ENCODE results near the gene DDX11. TPM values are rescaled to one million over a fixed set of nuclear protein-coding genes. Genes with fewer than 3 reads are reported as not detected.
"Not testable (repeated sequence)": the region's sequence is repeated elsewhere in the genome, so short reads cannot be mapped to it uniquely, and the experiment has no call there.

DDX11 gene
- total RNA-seq, 1 experiment from 2014 or later, result 20.9 TPM

- no peak for DNase-seq (ENCODE audit: low spot score)
Measured at GRCh38 chr12:31122481-31122880, 48.8 kb downstream of the DDX11 start.

GRCh38 chr12:31124158-31124557 lies 50.5 kb downstream of the DDX11 start:
- not testable (repeated sequence) for DNase-seq (ENCODE audit: low spot score)

- not testable (repeated sequence) for DNase-seq (ENCODE audit: low spot score)
Measured at GRCh38 chr12:31125171-31125570, 51.5 kb downstream of the DDX11 start.

GRCh38 chr12:31127209-31127848 lies 53.7 kb downstream of the DDX11 start:
- DNase-seq (ENCODE audit: low spot score), result not testable (repeated sequence)

GRCh38 chr12:31136581-31136980 lies 62.9 kb downstream of the DDX11 start:
- DNase-seq (ENCODE audit: low spot score), result not testable (repeated sequence)

- not testable (repeated sequence) for DNase-seq (ENCODE audit: low spot score)
Measured at GRCh38 chr12:31144768-31145167, 71.1 kb downstream of the DDX11 start.

- DNase-seq (ENCODE audit: low spot score), result not testable (repeated sequence)
Measured at GRCh38 chr12:31145296-31145695, 71.6 kb downstream of the DDX11 start.

GRCh38 chr12:31147415-31147814 lies 73.8 kb downstream of the DDX11 start:
- DNase-seq (ENCODE audit: low spot score), result not testable (repeated sequence)

- not testable (repeated sequence) for DNase-seq (ENCODE audit: low spot score)
Measured at GRCh38 chr12:31150766-31151165, 77.1 kb downstream of the DDX11 start.

Other genes starting within 250 kb of the DDX11 start
- not detected in 2 replicates for gene TSPAN11, start 147.1 kb upstream of the DDX11 start, total RNA-seq (2014; rRNA removed; shearing (Covaris generic))